Ectodermal cell (in vitro differentiated cells): ENCODE data around the gene ADAMTSL4. TPM values are rescaled to one million over a fixed set of nuclear protein-coding genes. Genes with fewer than 3 reads are reported as not detected.

Experiments
- H3K27ac ChIP-seq: 2 replicates; pipeline ENCODE4 v1.7.0; 2013; ENCODE audit warnings: mild to moderate bottlenecking, low read depth, low read length; ENCODE audit not compliant: insufficient read depth, poor library complexity, severe bottlenecking
- H3K27me3 ChIP-seq: 2 replicates; pipeline ENCODE4 v1.7.0; 2013; ENCODE audit warnings: mild to moderate bottlenecking, low read length; ENCODE audit not compliant: insufficient read depth, control insufficient read depth, poor library complexity, severe bottlenecking
- H3K36me3 ChIP-seq: one replicate; pipeline ENCODE4 v1.7.0; 2013; ENCODE audit warnings: low read length; ENCODE audit not compliant: control insufficient read depth, insufficient read depth
- H3K4me1 ChIP-seq: one replicate; pipeline ENCODE4 v1.7.0; 2013; ENCODE audit warnings: low read length; ENCODE audit not compliant: control insufficient read depth, insufficient read depth
- H3K4me3 ChIP-seq: 2 replicates; pipeline ENCODE4 v1.7.0; 2013; ENCODE audit warnings: low read depth, low read length, control low read depth; ENCODE audit not compliant: insufficient read depth
- H3K9me3 ChIP-seq: 2 replicates; pipeline ENCODE4 v1.7.0; 2013; ENCODE audit warnings: mild to moderate bottlenecking, low read length, moderate library complexity; ENCODE audit not compliant: control insufficient read depth
- WGBS, 2 experiments: methylation state at CpG; one replicate each; pipeline ENCODE4 v1.1.7; 2013; ENCODE audit warnings: missing lambda C conversion rate in 2 of 2; 5-methylcytosine and 5-hydroxymethylcytosine counted together
- polyA plus RNA-seq, 4 experiments: library from polyadenylated mRNA; stranded (reverse); fragments of 50-300 nt; gene quantifications; one replicate each; pipeline ENCODE4 v1.2.3, GENCODE V29; 2013

Gene ADAMTSL4
- 0.37 TPM for polyA plus RNA-seq (2013, experiment 1 of 4)
- 0.75 TPM for polyA plus RNA-seq (2013, experiment 2 of 4)
- 0.64 TPM for polyA plus RNA-seq (2013, experiment 3 of 4)
- polyA plus RNA-seq (2013, experiment 4 of 4), result 0.57 TPM

DNA sequence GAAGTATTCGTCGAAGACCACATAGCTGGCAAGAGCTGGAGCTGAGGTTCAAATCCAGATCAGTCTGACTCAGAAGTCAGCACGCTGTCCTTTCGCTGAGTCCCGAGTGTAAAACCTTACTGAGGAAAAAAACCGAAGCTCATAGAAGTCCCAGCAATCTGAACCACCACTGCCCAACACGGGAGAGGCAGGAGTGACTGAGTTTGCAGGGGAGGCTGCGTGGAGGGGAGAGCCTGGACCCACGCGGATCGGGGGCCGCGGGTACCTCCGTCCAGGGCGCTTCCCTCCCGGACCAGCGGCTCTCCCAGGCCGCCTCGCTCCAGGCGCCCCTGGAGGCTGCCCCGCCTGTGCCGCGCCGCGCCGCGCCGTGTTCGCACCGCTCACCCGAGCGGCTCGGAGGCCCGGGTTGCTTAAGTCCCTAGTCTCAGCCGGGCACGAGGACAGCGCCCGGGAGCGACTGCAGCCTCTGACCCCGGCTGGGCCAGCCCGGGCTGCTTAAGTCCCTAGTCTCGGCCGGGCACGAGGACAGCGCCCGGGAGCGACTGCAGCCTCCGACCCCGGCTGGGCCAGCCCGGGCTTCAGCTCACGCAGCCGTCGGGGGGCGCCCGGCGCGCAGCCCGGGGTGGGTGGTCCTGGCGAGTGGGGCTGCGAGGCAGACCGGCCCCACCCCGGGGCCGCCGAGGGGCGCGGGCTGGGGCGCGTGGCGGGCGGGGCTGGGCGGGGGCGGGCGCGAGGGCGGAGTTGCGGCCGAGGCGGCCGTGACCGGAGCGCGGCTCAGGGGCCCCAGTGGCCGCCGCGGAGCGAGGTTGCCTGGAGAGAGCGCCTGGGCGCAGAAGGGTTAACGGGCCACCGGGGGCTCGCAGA lies at the start of gene ADAMTSL4:
ADAMTSL4 (plus strand) TSS at position 777 of the 864 bp plus-strand sequence. CDS start 2,881 bp downstream, outside the sequence.
- H3K36me3 ChIP-seq, result no peaks in the 10 kb centered on the region

DNA sequence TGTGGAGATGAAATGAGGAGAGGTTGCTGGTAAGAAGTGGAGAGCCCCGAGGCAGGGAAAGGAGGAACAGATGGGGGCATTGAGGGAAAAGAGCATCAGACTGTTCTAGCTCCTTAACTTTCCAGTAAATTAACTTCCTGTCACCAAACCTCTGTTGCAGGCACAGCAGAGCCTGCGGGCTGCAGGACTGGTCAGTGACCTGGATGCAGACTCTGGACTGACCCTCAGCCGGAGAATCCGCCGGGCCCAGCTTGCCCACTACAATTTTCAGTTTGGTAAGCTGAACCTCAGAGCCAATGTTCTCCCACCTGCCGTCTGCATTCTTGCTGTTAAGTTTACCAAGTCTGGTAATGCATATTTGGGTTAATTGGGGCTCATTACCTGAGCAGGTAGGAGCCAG lies 43.8 kb upstream of the ADAMTSL4 start:
- H3K4me1 ChIP-seq, result peaks cover 13% of the 10 kb centered on the region
- no peak overlapping the region for H3K27ac ChIP-seq
- peaks cover 6% of the 10 kb centered on the region for H3K36me3 ChIP-seq
- no peaks in the 10 kb centered on the region for H3K9me3 ChIP-seq
- WGBS, 2 experiments, result 93 to 95% methylated on average over 6 of the region's 6 CpGs
- no peaks in the 10 kb centered on the region for H3K27me3 ChIP-seq
- H3K4me3 ChIP-seq, result no peak overlapping the region

More for the DNA sequence above, at the start of gene ADAMTSL4:
- H3K4me3 ChIP-seq, result peak within 1 kb of the TSS; percentile 41
- WGBS, 2 experiments, result 1 to 2% methylated on average over 91 of the region's 91 CpGs
- no peak within 1 kb of the TSS for H3K27ac ChIP-seq
- no peaks in the 10 kb centered on the region for H3K9me3 ChIP-seq
- peaks cover 7% of the 10 kb centered on the region for H3K4me1 ChIP-seq
- H3K27me3 ChIP-seq, result peaks cover 39% of the 10 kb centered on the region

DNA sequence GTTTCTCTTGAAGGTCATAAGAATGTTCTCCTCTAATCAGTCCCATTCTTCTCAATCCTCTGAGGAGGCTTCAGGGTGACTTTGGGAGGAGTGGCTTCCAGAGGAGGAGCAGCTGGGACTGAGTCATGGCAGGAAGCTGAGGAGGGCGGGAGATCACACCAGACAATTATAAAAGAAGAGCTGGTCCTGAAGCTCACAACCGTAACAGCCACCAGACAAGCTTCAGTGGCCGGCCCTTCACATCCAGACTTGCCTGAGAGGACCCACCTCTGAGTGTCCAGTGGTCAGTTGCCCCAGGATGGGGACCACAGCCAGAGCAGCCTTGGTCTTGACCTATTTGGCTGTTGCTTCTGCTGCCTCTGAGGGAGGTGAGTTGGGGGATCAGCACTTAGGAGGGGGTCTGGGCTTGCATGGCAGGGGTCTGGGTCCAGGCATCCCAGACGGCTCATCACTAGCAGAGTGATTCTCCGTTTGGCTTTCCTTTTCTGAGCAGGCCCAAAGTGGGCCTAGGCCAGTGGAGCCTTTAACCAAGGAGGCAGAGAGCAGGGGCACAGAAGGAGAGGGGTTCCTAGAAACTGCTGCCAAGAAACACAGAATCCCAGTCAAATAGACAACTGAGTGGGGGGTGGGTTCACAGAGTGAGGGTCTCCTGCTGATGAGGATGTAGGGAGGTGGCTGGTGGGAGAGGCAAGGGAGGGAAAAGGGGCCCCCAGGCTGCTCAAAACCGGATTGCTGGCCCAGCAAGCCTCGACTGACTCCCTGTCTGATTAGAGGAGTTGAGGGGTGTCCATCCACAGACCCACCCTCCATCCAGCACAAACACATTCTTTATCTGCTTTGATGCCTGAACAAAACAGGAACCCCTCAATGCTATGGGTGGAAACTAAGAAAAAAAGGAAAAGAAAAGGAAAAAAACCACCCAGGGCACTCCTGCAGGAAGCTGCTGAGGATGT lies 41.0 kb upstream of the ADAMTSL4 start, which contains the start of gene ECM1:
ECM1 (plus strand) TSS at position 198 of the 953 bp plus-strand sequence; CDS start at position 299, 101 bp downstream.
- Histone ChIP-seq H3K27me3 (no peaks in the 10 kb centered on the region), H3K27ac (no peak within 1 kb of the TSS), H3K4me3 (no peak within 1 kb of the TSS), H3K4me1 (peaks cover 13% of the 10 kb centered on the region), H3K36me3 (peaks cover 6% of the 10 kb centered on the region), H3K9me3 (no peaks in the 10 kb centered on the region)
- WGBS, 2 experiments, result 79 to 84% methylated on average over 7 of the region's 7 CpGs

DNA sequence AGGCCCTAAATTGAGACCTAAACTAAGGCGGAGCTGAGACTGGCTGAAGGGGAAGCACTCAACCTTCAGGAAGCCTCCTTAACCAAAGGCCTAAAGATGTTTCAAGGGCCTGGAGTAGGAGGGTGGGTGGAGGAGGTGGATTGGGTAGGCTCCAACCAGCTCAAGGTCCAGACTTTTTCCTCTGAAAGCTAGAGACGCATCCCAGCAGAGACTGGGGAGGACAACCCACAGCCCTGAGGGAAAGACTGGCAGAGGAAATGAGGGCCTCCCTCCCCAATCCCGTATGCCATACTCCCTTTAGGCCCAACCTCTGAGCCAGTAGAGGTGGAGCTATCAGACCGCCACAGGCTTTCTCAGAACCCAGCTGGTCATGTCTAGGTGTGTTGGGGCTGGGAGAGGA lies 40.2 kb upstream of the ADAMTSL4 start:
- peaks cover 13% of the 10 kb centered on the region for H3K4me1 ChIP-seq
- no peak overlapping the region for H3K4me3 ChIP-seq
- H3K27me3 ChIP-seq, result no peaks in the 10 kb centered on the region
- H3K36me3 ChIP-seq, result peaks cover 6% of the 10 kb centered on the region
- H3K27ac ChIP-seq, result no peak overlapping the region
- WGBS, 2 experiments, result 81 to 85% methylated on average over 4 of the region's 4 CpGs
- H3K9me3 ChIP-seq, result no peaks in the 10 kb centered on the region

DNA sequence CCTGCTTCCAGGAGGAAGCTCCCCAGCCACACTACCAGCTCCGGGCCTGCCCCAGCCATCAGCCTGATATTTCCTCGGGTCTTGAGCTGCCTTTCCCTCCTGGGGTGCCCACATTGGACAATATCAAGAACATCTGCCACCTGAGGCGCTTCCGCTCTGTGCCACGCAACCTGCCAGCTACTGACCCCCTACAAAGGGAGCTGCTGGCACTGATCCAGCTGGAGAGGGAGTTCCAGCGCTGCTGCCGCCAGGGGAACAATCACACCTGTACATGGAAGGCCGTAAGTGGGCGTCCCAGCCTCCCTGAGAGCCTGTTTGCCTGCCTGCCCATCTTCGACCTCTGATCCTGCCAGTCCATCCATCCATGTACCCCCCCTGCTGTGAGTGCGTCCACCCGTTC lies 37.7 kb upstream of the ADAMTSL4 start:
- WGBS, 2 experiments, result 93 to 94% methylated on average over 12 of the region's 12 CpGs
- H3K27ac ChIP-seq, result no peak overlapping the region

DNA sequence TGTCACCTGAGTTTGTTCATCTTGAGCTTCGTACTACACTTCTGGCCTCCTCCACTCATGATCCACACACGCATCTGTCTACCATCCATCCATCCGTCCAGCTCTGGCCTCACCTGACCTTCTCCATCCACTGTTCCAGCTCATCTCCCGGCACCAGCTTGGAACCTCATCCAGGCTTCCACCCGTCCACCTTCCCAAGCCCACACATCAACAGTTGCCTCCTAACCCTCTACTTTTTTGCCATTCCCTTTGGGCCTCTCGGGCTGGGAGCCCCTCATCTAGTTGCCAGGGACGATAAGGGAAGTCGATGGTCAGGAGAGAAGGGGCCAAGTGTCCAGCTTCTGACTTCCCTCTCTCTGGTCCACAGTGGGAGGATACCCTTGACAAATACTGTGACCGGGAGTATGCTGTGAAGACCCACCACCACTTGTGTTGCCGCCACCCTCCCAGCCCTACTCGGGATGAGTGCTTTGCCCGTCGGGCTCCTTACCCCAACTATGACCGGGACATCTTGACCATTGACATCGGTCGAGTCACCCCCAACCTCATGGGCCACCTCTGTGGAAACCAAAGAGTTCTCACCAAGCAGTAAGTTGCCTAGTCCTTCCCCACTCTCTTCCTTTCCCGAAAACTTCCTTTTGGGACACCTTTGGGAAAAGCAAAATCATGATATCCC lies 37.1 kb upstream of the ADAMTSL4 start:
- H3K4me3 ChIP-seq, result no peak overlapping the region

More for the DNA sequence above, 37.7 kb upstream of the ADAMTSL4 start:
- peaks cover 10% of the 10 kb centered on the region for H3K4me1 ChIP-seq
- H3K27me3 ChIP-seq, result no peaks in the 10 kb centered on the region
- no peaks in the 10 kb centered on the region for H3K36me3 ChIP-seq
- no peaks in the 10 kb centered on the region for H3K9me3 ChIP-seq
- H3K4me3 ChIP-seq, result no peak overlapping the region

DNA sequence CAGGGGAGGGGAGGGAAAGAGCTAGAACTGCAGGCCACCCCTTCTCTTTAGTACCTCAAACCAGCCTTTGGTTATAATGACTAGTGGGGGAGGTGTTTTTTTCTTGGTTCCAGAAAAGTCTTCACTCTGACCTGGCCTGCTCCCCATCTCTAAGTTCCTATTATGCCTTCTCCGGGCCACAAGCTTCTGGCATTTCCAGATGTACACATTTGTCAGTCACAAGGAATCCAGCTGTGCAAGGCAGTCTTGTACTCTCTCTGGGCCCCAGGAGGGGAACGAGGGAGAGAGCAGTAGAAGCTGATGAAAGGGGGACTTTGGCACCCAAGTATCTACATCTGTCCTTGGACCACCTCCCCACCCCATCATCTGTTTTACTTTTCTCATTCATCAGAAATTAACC lies 36.4 kb upstream of the ADAMTSL4 start:
- Histone ChIP-seq H3K27ac (no peak overlapping the region), H3K4me3 (no peak overlapping the region), H3K36me3 (no peaks in the 10 kb centered on the region), H3K9me3 (no peaks in the 10 kb centered on the region), H3K27me3 (no peaks in the 10 kb centered on the region), H3K4me1 (peaks cover 12% of the 10 kb centered on the region)
- whole genome bisulfite sequencing, 2 experiments, result 85 to 88% methylated on average over 2 of the region's 2 CpGs

More for the DNA sequence above, 37.1 kb upstream of the ADAMTSL4 start:
- peaks cover 12% of the 10 kb centered on the region for H3K4me1 ChIP-seq
- no peak overlapping the region for H3K27ac ChIP-seq
- 87 to 89% methylated on average over 17 of the region's 17 CpGs for WGBS, 2 experiments
- no peaks in the 10 kb centered on the region for H3K27me3 ChIP-seq
- H3K36me3 ChIP-seq, result no peaks in the 10 kb centered on the region
- no peaks in the 10 kb centered on the region for H3K9me3 ChIP-seq

DNA sequence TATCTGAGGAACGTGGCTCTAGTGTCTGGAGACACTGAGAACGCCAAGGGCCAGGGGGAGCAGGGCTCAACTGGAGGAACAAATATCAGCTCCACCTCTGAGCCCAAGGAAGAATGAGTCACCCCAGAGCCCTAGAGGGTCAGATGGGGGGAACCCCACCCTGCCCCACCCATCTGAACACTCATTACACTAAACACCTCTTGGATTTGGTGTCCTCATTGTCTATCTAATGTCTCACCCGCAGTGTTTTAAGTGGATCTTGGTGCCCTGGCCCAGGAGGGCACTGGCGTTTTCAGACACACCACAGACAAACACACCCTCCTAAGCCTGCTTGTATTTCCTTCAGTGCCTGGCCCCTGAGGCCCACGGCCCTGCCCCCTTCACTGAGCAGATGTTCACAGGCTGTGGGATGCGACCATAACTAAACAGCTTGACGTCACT lies 35.8 kb upstream of the ADAMTSL4 start:
- no peaks in the 10 kb centered on the region for H3K36me3 ChIP-seq
- H3K9me3 ChIP-seq, result no peaks in the 10 kb centered on the region
- WGBS, 2 experiments, result 92 to 93% methylated on average over 7 of the region's 7 CpGs
- H3K4me3 ChIP-seq, result no peak overlapping the region
- H3K27me3 ChIP-seq, result no peaks in the 10 kb centered on the region
- H3K4me1 ChIP-seq, result peaks cover 8% of the 10 kb centered on the region
- H3K27ac ChIP-seq, result no peak overlapping the region

DNA sequence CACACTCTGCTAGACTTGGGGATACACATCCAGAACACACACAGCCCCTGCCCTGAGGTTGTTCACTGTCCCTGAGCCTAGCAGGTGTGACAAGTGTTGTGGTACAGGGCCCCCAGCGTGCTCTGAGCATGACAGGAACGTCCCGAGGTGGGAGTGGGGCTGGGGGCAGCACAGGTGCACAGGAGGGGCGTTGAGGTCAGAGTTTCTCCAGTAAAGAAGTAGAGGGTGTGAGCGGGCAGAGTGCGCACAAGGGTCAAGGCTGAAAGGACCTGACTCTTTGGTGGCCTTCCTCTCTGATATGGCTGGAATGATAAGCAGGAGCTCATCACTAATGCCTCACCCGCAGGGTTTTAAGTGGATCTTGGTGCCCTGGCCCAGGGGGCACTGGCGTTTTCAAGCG lies 34.9 kb upstream of the ADAMTSL4 start:
- no peaks in the 10 kb centered on the region for H3K36me3 ChIP-seq
- no peak overlapping the region for H3K27ac ChIP-seq
- H3K9me3 ChIP-seq, result no peaks in the 10 kb centered on the region
- no peak overlapping the region for H3K4me3 ChIP-seq
- H3K27me3 ChIP-seq, result no peaks in the 10 kb centered on the region
- WGBS, 2 experiments, result 94 to 95% methylated on average over 9 of the region's 9 CpGs
- peaks cover 6% of the 10 kb centered on the region for H3K4me1 ChIP-seq
